Measurements from ENCODE around the gene ST6GALNAC3.

ST6GALNAC3 gene

GRCh38 chr1:76113446-76113845, 38.9 kb downstream of the ST6GALNAC3 start:
- TF ChIP-seq EZH2 (optimal IDR thresholded peaks at IDR 0.05; ENCODE audit: low read depth, low read length) (no peak), CTCF (IDR thresholded peaks at IDR 0.05; ENCODE audit: low read length) (no peak), EZH2phosphoT487 (IDR thresholded peaks at IDR 0.05; ENCODE audit: low read length) (no peak)
- no peaks in the 10 kb centered on the region for H3K27me3 ChIP-seq (replicated peaks; ENCODE audit: insufficient read depth, low read length)
- H3K36me3 ChIP-seq (replicated peaks; ENCODE audit: insufficient read depth, low read length), result no peaks in the 10 kb centered on the region
- no peaks in the 10 kb centered on the region for H3K9me3 ChIP-seq (replicated peaks; ENCODE audit: insufficient read depth, low read length)
- H4K20me1 ChIP-seq (ENCODE audit: insufficient read depth, low read length), result no peaks in the 10 kb centered on the region
- no peak for DNase-seq
- no peak overlapping the region for H3K4me2 ChIP-seq (ENCODE audit: low read depth, low read length)
- no peak overlapping the region for H2AFZ ChIP-seq (ENCODE audit: low read length)
- H3F3A ChIP-seq (ENCODE audit: insufficient read depth, low read length), result no peaks in the 10 kb centered on the region
- H3K27ac ChIP-seq (ENCODE audit: low read length), result no peak overlapping the region
- no peak overlapping the region for H3K4me3 ChIP-seq (ENCODE audit: low read length)
- H3K9me2 ChIP-seq (replicated peaks; ENCODE audit: insufficient read depth, low read length), result no peaks in the 10 kb centered on the region
- no peaks in the 10 kb centered on the region for H3K79me2 ChIP-seq (ENCODE audit: low read length)
- H3K4me1 ChIP-seq (ENCODE audit: low read length), result no peaks in the 10 kb centered on the region
- no peak overlapping the region for H3K9ac ChIP-seq (ENCODE audit: low read length)

- H3K4me2 ChIP-seq (ENCODE audit: low read depth, low read length), result no peak overlapping the region
- DNase-seq, result no peak
- no peaks in the 10 kb centered on the region for H3F3A ChIP-seq (ENCODE audit: insufficient read depth, low read length)
These were observed 40.6 kb downstream of the ST6GALNAC3 start for GRCh38 chr1:76115171-76115570.

GRCh38 chr1:76121850-76122249, 47.3 kb downstream of the ST6GALNAC3 start:
- Histone ChIP-seq H4K20me1 (ENCODE audit: insufficient read depth, low read length) (no peaks in the 10 kb centered on the region), H3K27me3 (replicated peaks; ENCODE audit: insufficient read depth, low read length) (no peaks in the 10 kb centered on the region), H3K9me3 (replicated peaks; ENCODE audit: insufficient read depth, low read length) (no peaks in the 10 kb centered on the region), H3K9me2 (replicated peaks; ENCODE audit: insufficient read depth, low read length) (no peaks in the 10 kb centered on the region), H3K4me1 (ENCODE audit: low read length) (no peaks in the 10 kb centered on the region), H3K36me3 (replicated peaks; ENCODE audit: insufficient read depth, low read length) (no peaks in the 10 kb centered on the region), H3K4me3 (ENCODE audit: low read length) (no peak overlapping the region), H3K27ac (ENCODE audit: low read length) (no peak overlapping the region), H3K9ac (ENCODE audit: low read length) (no peak overlapping the region), H3K4me2 (ENCODE audit: low read depth, low read length) (no peak overlapping the region), H3F3A (ENCODE audit: insufficient read depth, low read length) (no peaks in the 10 kb centered on the region), H3K79me2 (ENCODE audit: low read length) (no peaks in the 10 kb centered on the region), H2AFZ (ENCODE audit: low read length) (no peak overlapping the region)
- no peak for DNase-seq
- TF ChIP-seq EZH2phosphoT487 (IDR thresholded peaks at IDR 0.05; ENCODE audit: low read length) (no peak), EZH2 (optimal IDR thresholded peaks at IDR 0.05; ENCODE audit: low read depth, low read length) (no peak), CTCF (IDR thresholded peaks at IDR 0.05; ENCODE audit: low read length) (no peak)

More at GRCh38 chr1:76115171-76115570, 40.6 kb downstream of the ST6GALNAC3 start:
- no peak overlapping the region for H3K9ac ChIP-seq (ENCODE audit: low read length)
- H3K27ac ChIP-seq (ENCODE audit: low read length), result no peak overlapping the region
- H4K20me1 ChIP-seq (ENCODE audit: insufficient read depth, low read length), result no peaks in the 10 kb centered on the region
- no peaks in the 10 kb centered on the region for H3K27me3 ChIP-seq (replicated peaks; ENCODE audit: insufficient read depth, low read length)
- H3K9me2 ChIP-seq (replicated peaks; ENCODE audit: insufficient read depth, low read length), result no peaks in the 10 kb centered on the region
- H3K9me3 ChIP-seq (replicated peaks; ENCODE audit: insufficient read depth, low read length), result no peaks in the 10 kb centered on the region
- no peaks in the 10 kb centered on the region for H3K36me3 ChIP-seq (replicated peaks; ENCODE audit: insufficient read depth, low read length)
- H3K79me2 ChIP-seq (ENCODE audit: low read length), result no peaks in the 10 kb centered on the region
- no peak overlapping the region for H3K4me3 ChIP-seq (ENCODE audit: low read length)
- H3K4me1 ChIP-seq (ENCODE audit: low read length), result no peaks in the 10 kb centered on the region
- TF ChIP-seq EZH2phosphoT487 (IDR thresholded peaks at IDR 0.05; ENCODE audit: low read length), result no peak
- no peak for TF ChIP-seq EZH2 (optimal IDR thresholded peaks at IDR 0.05; ENCODE audit: low read depth, low read length)
- TF ChIP-seq CTCF (IDR thresholded peaks at IDR 0.05; ENCODE audit: low read length), result no peak
- H2AFZ ChIP-seq (ENCODE audit: low read length), result no peak overlapping the region

Measured in MM.1S (cell line).